Mesenchymal stem cell (in vitro differentiated cells and primary cell): ENCODE data around the gene SLC8A1.
"Not testable (repeated sequence)": the region's sequence is repeated elsewhere in the genome, so short reads cannot be mapped to it uniquely, and the experiment has no call there.

Experiments
- DNase-seq: peaks from one replicate; pipeline ENCODE4 v3.0.0-alpha.2; 2013
- H2AFZ ChIP-seq: one replicate; pipeline ENCODE4 v1.6.1; 2013; ENCODE audit warnings: low read depth, mild to moderate bottlenecking, control low read depth, inconsistent platforms, low read length, moderate library complexity
- H2AK5ac ChIP-seq: 2 replicates; pipeline ENCODE4 v1.6.1; 2013; ENCODE audit warnings: low read length, moderate library complexity, mild to moderate bottlenecking, inconsistent platforms; ENCODE audit not compliant: severe bottlenecking
- H2BK120ac ChIP-seq: one replicate; pipeline ENCODE4 v1.6.1; 2013; ENCODE audit warnings: low read depth, mild to moderate bottlenecking, inconsistent platforms, low read length, moderate library complexity
- H2BK12ac ChIP-seq, 2 experiments: one replicate each; pipeline ENCODE4 v1.6.1; 2013; ENCODE audit warnings: inconsistent platforms in 2 of 2, low read length in 2 of 2, mild to moderate bottlenecking in 2 of 2, moderate library complexity in 2 of 2, control low read depth in 1 of 2
- H2BK15ac ChIP-seq: one replicate; pipeline ENCODE4 v1.6.1; 2013; ENCODE audit warnings: mild to moderate bottlenecking, low read depth, inconsistent platforms; ENCODE audit not compliant: poor library complexity, severe bottlenecking
- H2BK5ac ChIP-seq: 2 replicates; pipeline ENCODE4 v1.6.1; 2013; ENCODE audit warnings: low read depth, mild to moderate bottlenecking, low read length, control low read depth, inconsistent platforms; ENCODE audit not compliant: poor library complexity, severe bottlenecking
- H3K14ac ChIP-seq, 2 experiments: one replicate each; pipeline ENCODE4 v1.6.1; 2013; ENCODE audit warnings: inconsistent platforms in 2 of 2, low read length in 2 of 2, control low read depth in 1 of 2, mild to moderate bottlenecking in 1 of 2, moderate library complexity in 1 of 2
- H3K18ac ChIP-seq, 2 experiments: one replicate each; pipeline ENCODE4 v1.6.1; 2013; ENCODE audit warnings: inconsistent platforms in 2 of 2, low read length in 2 of 2, control low read depth in 1 of 2, low read depth in 1 of 2, mild to moderate bottlenecking in 1 of 2
- H3K23ac ChIP-seq, 2 experiments: one replicate each; pipeline ENCODE4 v1.6.1; 2013; ENCODE audit warnings: inconsistent platforms in 2 of 2, low read length in 2 of 2, mild to moderate bottlenecking in 2 of 2, moderate library complexity in 2 of 2, control low read depth in 1 of 2
- H3K27ac ChIP-seq: 2 replicates; pipeline ENCODE4 v1.5.1; 2013; ENCODE audit warnings: mild to moderate bottlenecking, moderate library complexity, low read length, control low read depth, inconsistent platforms; ENCODE audit not compliant: poor library complexity, severe bottlenecking
- H3K27me3 ChIP-seq, 2 experiments: 2 replicates each; pipeline versions ENCODE4 v1.6.1 to v1.7.0; 2013; ENCODE audit warnings: low read length in 2 of 2, mild to moderate bottlenecking in 2 of 2, moderate library complexity in 2 of 2, control low read depth in 1 of 2, inconsistent platforms in 1 of 2; ENCODE audit not compliant: control insufficient read depth in 1 of 2, insufficient read depth in 1 of 2
- H3K36me3 ChIP-seq, 2 experiments: 2 replicates each; pipeline versions ENCODE4 v1.6.1 to v1.7.0; 2013; ENCODE audit warnings: low read length in 2 of 2, control low read depth in 1 of 2, inconsistent platforms in 1 of 2, low read depth in 1 of 2, mild to moderate bottlenecking in 1 of 2; ENCODE audit not compliant: insufficient read depth in 2 of 2, control insufficient read depth in 1 of 2
- H3K4ac ChIP-seq, 2 experiments: one replicate each; pipeline ENCODE4 v1.6.1; 2013; ENCODE audit warnings: inconsistent platforms in 2 of 2, low read length in 2 of 2, mild to moderate bottlenecking in 2 of 2, moderate library complexity in 2 of 2, control low read depth in 1 of 2, low read depth in 1 of 2
- H3K4me1 ChIP-seq: 2 replicates; pipeline ENCODE4 v1.6.1; 2013; ENCODE audit warnings: low read depth, low read length, control low read depth; ENCODE audit not compliant: control insufficient read depth, insufficient read depth
- H3K4me2 ChIP-seq: 2 replicates; pipeline ENCODE4 v1.6.1; 2013; ENCODE audit warnings: low read length, mild to moderate bottlenecking, inconsistent platforms; ENCODE audit not compliant: poor library complexity, severe bottlenecking
- H3K4me3 ChIP-seq, 2 experiments: 2 replicates each; pipeline versions ENCODE4 v1.5.1 to v1.7.0; 2013; ENCODE audit warnings: low read length in 2 of 2, mild to moderate bottlenecking in 2 of 2, control low read depth in 1 of 2, low read depth in 1 of 2; ENCODE audit not compliant: insufficient read depth in 1 of 2
- H3K79me1 ChIP-seq: replicated peaks from 2 replicates; pipeline ENCODE4 v1.6.1; 2013; ENCODE audit warnings: mild to moderate bottlenecking, control low read depth, low read length, inconsistent platforms; ENCODE audit not compliant: poor library complexity, severe bottlenecking
- H3K9ac ChIP-seq: 2 replicates; pipeline ENCODE4 v1.7.0; 2013; ENCODE audit warnings: mild to moderate bottlenecking, low read length, moderate library complexity
- H3K9me3 ChIP-seq: 2 replicates; pipeline ENCODE4 v1.7.0; 2013; ENCODE audit warnings: mild to moderate bottlenecking, low read length; ENCODE audit not compliant: control insufficient read depth
- H4K8ac ChIP-seq: one replicate; pipeline ENCODE4 v1.6.1; 2013; ENCODE audit warnings: inconsistent platforms, mild to moderate bottlenecking, low read length, moderate library complexity
- H4K91ac ChIP-seq: one replicate; pipeline ENCODE4 v1.6.1; 2013; ENCODE audit warnings: mild to moderate bottlenecking, low read length, inconsistent platforms
- WGBS: methylation state at CpG from one replicate; pipeline ENCODE4 v1.1.7; 2013; ENCODE audit warnings: mixed read lengths; 5-methylcytosine and 5-hydroxymethylcytosine counted together

Gene SLC8A1

GRCh38 chr2:40087434-40087833, 364.5 kb downstream of the SLC8A1 start:
- no peak overlapping the region for H4K91ac ChIP-seq
- H3K9me3 ChIP-seq = no peaks in the 10 kb centered on the region
- H3K23ac ChIP-seq = no peak overlapping the region
- no peak overlapping the region for H3K4ac ChIP-seq
- H3K27me3 ChIP-seq = no peaks in the 10 kb centered on the region
- H4K8ac ChIP-seq = no peak overlapping the region
- H2AK5ac ChIP-seq = no peak overlapping the region
- 91% methylated on average over 4 of the region's 5 CpGs for WGBS
- H2AFZ ChIP-seq = no peak overlapping the region
- H2BK5ac ChIP-seq = no peak overlapping the region
- H3K4me2 ChIP-seq = no peak overlapping the region
- no peak overlapping the region for H3K9ac ChIP-seq
- H3K18ac ChIP-seq = no peak overlapping the region
- H3K14ac ChIP-seq = no peak overlapping the region
- H3K4me1 ChIP-seq = no peaks in the 10 kb centered on the region
- H2BK120ac ChIP-seq = no peak overlapping the region
- H2BK15ac ChIP-seq = no peak overlapping the region
- no peaks in the 10 kb centered on the region for H3K79me1 ChIP-seq
- no peak overlapping the region for H2BK12ac ChIP-seq
- no peak overlapping the region for H3K27ac ChIP-seq
- H3K4me3 ChIP-seq = no peak overlapping the region
- H3K36me3 ChIP-seq = no peaks in the 10 kb centered on the region
- DNase-seq = no peak

- Histone ChIP-seq H4K8ac (no peak overlapping the region), H3K27ac (no peak overlapping the region), H2BK5ac (no peak overlapping the region), H2BK120ac (no peak overlapping the region), H3K18ac (no peak overlapping the region), H2BK12ac (no peak overlapping the region), H4K91ac (no peak overlapping the region), H3K9ac (no peak overlapping the region), H2BK15ac (no peak overlapping the region), H3K27me3 (no peaks in the 10 kb centered on the region), H3K4me2 (no peak overlapping the region), H3K14ac (no peak overlapping the region), H3K36me3 (no peaks in the 10 kb centered on the region), H3K4me1 (no peaks in the 10 kb centered on the region), H2AFZ (no peak overlapping the region), H3K9me3 (no peaks in the 10 kb centered on the region), H3K79me1 (no peaks in the 10 kb centered on the region), H2AK5ac (no peak overlapping the region), H3K4me3 (no peak overlapping the region), H3K23ac (no peak overlapping the region), H3K4ac (no peak overlapping the region)
- no peak for DNase-seq
- WGBS = 80% methylated on average over 1 of the region's 2 CpGs
Observed at GRCh38 chr2:40085786-40086185, 366.1 kb downstream of the SLC8A1 start.

GRCh38 chr2:40073336-40073735, 378.6 kb downstream of the SLC8A1 start:
- not testable (repeated sequence) for H3K4me2 ChIP-seq, H3K27me3 ChIP-seq

GRCh38 chr2:40072442-40073232, 379.3 kb downstream of the SLC8A1 start:
- H2AFZ ChIP-seq = peak overlapping the region; percentile 10
- WGBS = 87% methylated on average over 12 of the region's 12 CpGs
- H2BK120ac ChIP-seq = no peak overlapping the region
- no peak overlapping the region for H4K8ac ChIP-seq
- H2BK12ac ChIP-seq = no peak overlapping the region
- no peak for DNase-seq
- H3K4ac ChIP-seq = no peak overlapping the region
- no peak overlapping the region for H3K18ac ChIP-seq
- H3K27ac ChIP-seq = no peak overlapping the region
- H3K27me3 ChIP-seq = no peaks in the 10 kb centered on the region
- H2BK5ac ChIP-seq = no peak overlapping the region
- no peak overlapping the region for H3K14ac ChIP-seq
- no peak overlapping the region for H3K9ac ChIP-seq
- H3K4me3 ChIP-seq = no peak overlapping the region
- H3K9me3 ChIP-seq = peaks cover 8% of the 10 kb centered on the region
- no peak overlapping the region for H4K91ac ChIP-seq
- no peaks in the 10 kb centered on the region for H3K36me3 ChIP-seq
- no peak overlapping the region for H3K23ac ChIP-seq
- H3K4me1 ChIP-seq = no peaks in the 10 kb centered on the region
- H2BK15ac ChIP-seq = no peak overlapping the region
- no peaks in the 10 kb centered on the region for H3K79me1 ChIP-seq
- H2AK5ac ChIP-seq = no peak overlapping the region
- no peak overlapping the region for H3K4me2 ChIP-seq

More at GRCh38 chr2:40073336-40073735, 378.6 kb downstream of the SLC8A1 start:
- not testable (repeated sequence) for H2AK5ac ChIP-seq, H3K14ac ChIP-seq, H3K18ac ChIP-seq, H3K23ac ChIP-seq, H2AFZ ChIP-seq, H3K9ac ChIP-seq, H4K8ac ChIP-seq, H2BK15ac ChIP-seq, H3K27ac ChIP-seq, DNase-seq, H4K91ac ChIP-seq, H2BK120ac ChIP-seq, H3K4me1 ChIP-seq, H3K36me3 ChIP-seq, H3K79me1 ChIP-seq, H3K4ac ChIP-seq, H3K9me3 ChIP-seq, H3K4me3 ChIP-seq, H2BK5ac ChIP-seq, H2BK12ac ChIP-seq
